HG03342 (cell line): ENCODE data around the gene HSPB2.
A peak's percentile ranks its signal among the peaks of the same experiment; 100 is the strongest.
"Not testable (repeated sequence)": the region's sequence is repeated elsewhere in the genome, so short reads cannot be mapped to it uniquely, and the experiment has no call there.

Experiments
- ATAC-seq: cut with Tn5 transposase; IDR thresholded peaks from one replicate; pipeline ENCODE4 v1.9.1; 2021; ENCODE audit warnings: mild to moderate bottlenecking, moderate library complexity; ENCODE audit not compliant: unreplicated experiment

HSPB2 gene, protein sequence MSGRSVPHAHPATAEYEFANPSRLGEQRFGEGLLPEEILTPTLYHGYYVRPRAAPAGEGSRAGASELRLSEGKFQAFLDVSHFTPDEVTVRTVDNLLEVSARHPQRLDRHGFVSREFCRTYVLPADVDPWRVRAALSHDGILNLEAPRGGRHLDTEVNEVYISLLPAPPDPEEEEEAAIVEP

DNA sequence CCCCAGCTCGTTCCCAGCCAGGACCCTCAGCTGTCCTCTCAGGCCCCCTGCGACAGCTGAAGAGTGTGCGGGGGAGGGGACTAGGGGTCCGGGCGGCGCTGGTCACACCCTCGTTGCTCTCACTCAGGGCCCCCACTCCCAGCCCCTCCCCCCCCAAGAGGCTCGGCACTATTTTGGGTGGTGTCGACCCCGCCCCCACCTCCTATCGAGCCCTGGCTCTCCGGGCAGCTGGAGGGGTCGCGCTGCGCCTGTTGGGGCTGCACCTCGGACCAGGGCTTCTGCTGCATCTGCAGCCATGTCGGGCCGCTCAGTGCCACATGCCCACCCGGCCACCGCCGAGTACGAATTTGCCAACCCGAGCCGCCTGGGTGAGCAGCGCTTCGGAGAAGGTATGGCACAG lies at the start of gene HSPB2:
Gene HSPB2 (plus strand): TSS at position 200 of the 400 bp plus-strand sequence. CDS start 96 bp downstream, at position 296.
- ATAC-seq, result no peak

DNA sequence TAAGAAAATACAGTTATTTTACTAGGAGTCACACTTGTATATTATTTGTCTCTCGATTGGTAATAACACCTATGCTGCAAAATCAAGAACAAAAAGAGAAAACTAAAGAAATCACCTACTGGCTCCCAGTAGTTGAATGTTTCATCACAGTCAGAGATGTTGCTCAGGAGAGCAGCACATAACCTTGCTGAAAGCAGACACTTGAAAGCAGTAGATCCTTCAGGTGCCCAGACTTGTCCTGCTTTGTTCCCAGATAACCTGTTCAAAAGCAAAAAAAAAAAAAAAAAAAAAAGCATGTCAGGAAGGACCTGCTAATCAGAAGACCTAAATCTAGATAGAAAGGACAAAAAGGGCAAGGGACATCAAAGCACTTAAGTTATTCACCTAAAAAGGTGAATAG lies 42.4 kb upstream of the HSPB2 start:
- ATAC-seq, result no peak

DNA sequence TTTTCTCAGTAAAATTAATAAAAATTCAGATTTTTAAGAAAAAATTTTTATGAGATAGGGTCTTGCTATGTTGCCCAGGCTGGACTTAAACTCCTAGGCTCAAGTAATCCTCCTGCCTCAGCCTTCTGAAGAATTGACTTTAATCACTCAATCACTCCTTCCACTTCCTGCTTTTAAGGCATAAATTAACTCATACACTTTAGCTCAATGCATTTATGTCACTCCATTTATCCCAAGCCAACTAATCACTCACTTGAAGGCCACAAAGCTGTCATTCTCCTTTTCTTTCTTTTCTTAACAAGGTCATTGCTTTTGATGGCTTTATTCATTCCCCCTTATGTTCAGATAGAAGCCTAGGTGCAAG lies 42.0 kb upstream of the HSPB2 start:
- ATAC-seq, result peak; percentile 13

- ATAC-seq, result peak; percentile 80
Measured at GRCh38 chr11:111870886-111871692, 41.4 kb upstream of the HSPB2 start, which contains the start of gene ALG9. Gene ALG9, minus strand, starts transcription at chr11:111871581. Its CDS starts 99 bp downstream, at chr11:111871482.

GRCh38 chr11:111871693-111872161 lies 40.8 kb upstream of the HSPB2 start:
- ATAC-seq, result no peak

DNA sequence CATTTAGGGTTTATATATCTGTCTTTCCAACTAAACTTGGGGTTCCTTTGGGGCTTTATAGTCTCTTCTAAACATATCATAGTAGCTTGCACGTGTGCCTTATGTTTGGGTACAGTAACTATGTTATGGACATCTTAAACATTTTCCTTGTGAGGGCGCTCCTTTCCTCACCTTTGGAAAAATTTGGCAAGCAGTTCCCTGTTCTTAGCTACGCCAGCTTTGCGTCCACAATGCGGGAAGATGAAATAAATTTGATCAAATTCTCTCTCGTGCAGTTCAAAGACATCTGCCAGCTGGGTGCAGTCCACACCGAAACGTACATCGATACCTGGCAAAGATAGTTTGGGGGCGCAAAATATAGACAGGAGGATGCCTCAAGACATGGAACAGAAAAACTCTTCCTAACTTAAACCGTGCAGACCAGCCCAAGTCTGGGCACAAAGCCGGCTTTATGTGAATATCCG lies 34.1 kb upstream of the HSPB2 start:
- peak; percentile 12 for ATAC-seq

DNA sequence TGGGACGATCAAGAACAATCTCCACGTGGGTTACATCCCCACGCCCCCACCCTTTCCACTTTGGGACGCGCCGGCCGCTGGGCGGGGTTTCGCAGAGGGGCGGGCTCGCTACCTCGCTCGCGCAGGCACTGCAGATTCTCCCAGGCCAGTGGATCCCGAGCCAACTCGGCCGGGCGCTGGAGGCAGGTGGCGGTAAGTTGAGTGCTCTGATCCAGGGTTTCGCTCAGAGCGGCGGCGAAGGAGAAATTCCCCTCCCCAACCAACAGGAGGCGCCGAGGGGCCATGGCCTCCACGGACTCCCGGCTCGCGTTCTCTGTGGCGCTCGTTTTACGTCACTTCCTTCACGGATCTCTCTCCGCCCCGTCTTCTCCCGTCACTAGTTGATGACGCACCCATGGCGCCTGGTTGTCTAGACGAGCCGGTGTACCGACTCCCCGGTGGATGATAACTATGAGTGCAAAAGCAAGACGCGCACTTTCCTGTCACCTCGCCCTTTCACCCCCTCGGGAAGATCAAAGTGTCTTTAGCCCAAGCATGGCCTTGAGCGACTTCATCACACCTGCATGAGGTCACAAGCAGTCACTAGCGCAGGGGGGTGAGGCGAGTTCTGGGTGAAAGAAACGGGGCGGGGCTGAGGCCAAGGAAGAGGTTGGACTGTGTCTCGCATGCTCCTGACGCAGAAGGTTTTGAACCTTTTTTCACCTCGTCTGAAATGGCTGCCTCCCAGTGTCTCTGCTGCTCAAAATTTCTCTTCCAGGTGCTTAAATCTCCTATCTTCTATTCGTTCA lies 33.5 kb upstream of the HSPB2 start, which contains the start of the genes CFAP68 and FDXACB1:
Gene CFAP68 (plus strand): TSS at position 693 of the 788 bp plus-strand sequence. CDS start 20 bp downstream, at position 713.
Gene FDXACB1 (minus strand): TSS at position 317 of the 788 bp plus-strand sequence. CDS start 33 bp downstream, at position 284.
- ATAC-seq, result peak; percentile 88

GRCh38 chr11:111879637-111879960 lies 32.9 kb upstream of the HSPB2 start:
- ATAC-seq, result peak; percentile 6

- ATAC-seq, result no peak
Measured at GRCh38 chr11:111882202-111882601, 30.3 kb upstream of the HSPB2 start.

DNA sequence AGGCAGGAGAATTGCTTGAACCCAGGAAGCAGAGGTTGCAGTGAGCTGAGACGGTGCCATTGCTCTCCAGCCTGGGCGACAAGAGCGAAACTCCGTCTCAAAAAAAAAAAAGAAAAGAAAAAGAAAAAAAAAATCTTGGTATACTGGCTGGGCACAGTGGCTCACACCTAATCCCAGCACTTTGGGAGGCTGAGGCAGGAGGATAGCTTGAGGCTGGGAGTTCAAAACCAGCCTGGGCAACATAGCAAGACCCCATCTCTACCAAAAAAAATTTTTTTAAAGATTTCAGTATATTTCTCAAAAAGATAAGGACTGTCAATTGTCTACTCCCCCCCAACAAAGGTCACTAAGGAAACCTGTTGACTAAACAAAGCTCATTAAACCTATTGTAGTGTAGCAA lies 27.5 kb upstream of the HSPB2 start:
- ATAC-seq, result not testable (repeated sequence)

GRCh38 chr11:111886032-111886431 lies 26.5 kb upstream of the HSPB2 start:
- ATAC-seq, result no peak

GRCh38 chr11:111886844-111887243 lies 25.7 kb upstream of the HSPB2 start:
- no peak for ATAC-seq

DNA sequence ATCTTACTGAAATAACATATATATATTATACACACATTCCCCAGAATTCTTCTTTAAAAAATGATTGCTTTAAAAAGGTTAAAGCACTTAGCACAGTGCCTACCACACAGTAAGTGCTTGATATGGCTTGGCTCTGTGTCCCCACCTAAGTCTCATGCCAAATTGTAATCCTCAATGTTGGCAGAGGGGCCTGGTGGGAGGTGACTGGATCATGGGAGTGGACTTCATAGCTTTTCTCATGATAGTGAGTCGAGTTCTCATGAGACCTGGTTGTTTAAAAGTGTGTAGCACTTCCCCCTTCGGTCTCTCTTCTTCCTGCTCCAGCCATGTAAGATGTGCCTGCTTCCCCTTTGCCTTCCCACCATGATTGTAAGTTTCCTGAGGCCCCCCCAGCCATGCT lies 7.1 kb upstream of the HSPB2 start:
- no peak for ATAC-seq

GRCh38 chr11:111906680-111907079 lies 5.9 kb upstream of the HSPB2 start:
- ATAC-seq, result no peak

DNA sequence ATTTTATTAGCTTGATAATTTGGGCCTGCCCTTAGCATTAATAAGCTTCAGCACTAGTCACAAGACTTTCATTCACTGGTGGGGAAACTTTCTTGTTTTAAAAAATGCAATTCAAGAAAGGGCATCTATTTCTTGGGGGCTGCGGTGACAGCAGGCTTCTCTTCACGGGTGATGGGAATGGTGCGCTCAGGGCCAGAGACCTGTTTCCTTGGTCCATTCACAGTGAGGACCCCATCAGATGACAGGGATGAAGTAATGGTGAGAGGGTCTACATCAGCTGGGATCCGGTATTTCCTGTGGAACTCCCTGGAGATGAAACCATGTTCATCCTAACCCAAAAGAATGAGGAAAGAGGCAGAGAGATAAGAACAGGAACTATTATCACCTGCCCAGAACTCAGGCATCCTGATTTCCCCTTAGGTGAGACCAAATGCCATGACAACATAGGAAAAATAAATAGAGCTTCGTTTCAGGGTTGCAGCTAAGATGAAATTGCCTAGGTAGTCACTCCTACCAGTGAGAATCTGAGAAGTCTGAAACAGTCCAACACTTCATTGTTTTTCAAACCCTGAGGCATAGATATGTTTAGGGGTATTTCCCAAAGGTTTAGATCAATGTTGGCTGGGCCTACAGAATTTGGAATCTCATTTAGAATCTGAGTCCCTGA lies 3.8 kb upstream of the HSPB2 start:
- ATAC-seq, result no peak

GRCh38 chr11:111909378-111909777 lies 3.2 kb upstream of the HSPB2 start:
- ATAC-seq, result no peak

DNA sequence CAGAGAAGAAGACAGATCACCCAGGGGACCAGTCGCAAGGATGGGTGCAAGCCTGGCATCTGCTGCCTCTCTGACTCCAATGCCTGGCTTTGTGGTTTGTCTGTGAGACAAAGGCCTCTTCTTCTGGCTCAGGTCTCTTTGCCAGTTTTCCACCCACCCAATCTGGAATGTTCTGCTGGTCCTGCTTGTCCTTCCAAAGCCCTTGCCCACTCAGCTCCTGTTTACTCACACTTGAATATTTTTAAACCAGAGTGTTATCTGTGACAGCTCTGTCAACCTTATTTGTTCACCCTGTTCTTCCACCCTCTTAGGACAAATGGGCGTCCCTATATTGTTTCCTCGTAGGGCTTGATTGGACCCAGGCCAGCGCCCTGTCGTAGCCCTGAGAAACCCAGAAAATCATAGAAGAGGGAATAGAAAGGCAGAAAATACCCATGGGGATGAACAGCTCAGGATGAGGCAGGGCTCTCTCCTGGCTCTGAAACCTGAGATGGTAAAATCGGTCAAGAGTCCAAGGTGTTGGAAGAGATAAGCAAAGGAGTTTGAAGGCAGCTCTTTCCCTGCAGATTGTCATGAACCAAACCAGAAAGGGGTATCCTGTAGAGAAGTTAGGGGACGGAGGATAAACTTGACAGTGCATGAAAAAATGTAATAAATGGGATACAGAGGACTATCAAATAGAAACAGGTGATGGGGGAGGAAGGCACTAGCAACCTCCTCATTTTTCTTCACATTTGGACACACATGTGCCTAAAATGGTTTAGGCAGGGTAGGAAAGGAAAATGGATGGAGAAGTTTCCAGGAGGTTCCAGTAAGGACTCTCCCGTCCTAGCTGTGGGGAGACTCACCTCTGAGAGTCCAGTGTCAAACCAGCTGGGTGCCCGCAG lies 1.6 kb upstream of the HSPB2 start:
- ATAC-seq, result no peak

GRCh38 chr11:111911563-111912401 lies 752 bp upstream of the HSPB2 start, which contains the start of gene CRYAB:
Gene CRYAB, minus strand, starts transcription at chr11:111911770. Its CDS starts 46 bp downstream, at chr11:111911724.
- no peak for ATAC-seq
